SK-N-SH treated with all-trans-retinoic acid at 6 μM for 48 hours (cell line): Measurements from ENCODE around the gene PPIG.

ENCODE experiments used
- ATAC-seq: fragments of 200-7000 bp; cut with Tn5 transposase; 3 replicates; pipeline ENCODE4 v1.9.1; 2020; ENCODE audit warnings: mild to moderate bottlenecking, moderate library complexity
- ARNTL ChIP-seq: fragments of 450-650 bp; formaldehyde crosslinking; IDR thresholded peaks from 2 replicates; pipeline ENCODE4 v1.5.0; 2020; ENCODE audit warnings: low read depth, mild to moderate bottlenecking, moderate library complexity, borderline replicate concordance
- BACH2 ChIP-seq: fragments of 250-450 bp; sonication (Bioruptor Pico); IDR thresholded peaks from 2 replicates; pipeline ENCODE4 v1.9.0; 2021; ENCODE audit warnings: mild to moderate bottlenecking, borderline replicate concordance
- CSDC2 ChIP-seq: fragments of 250-450 bp; sonication (Bioruptor Pico); IDR thresholded peaks from 2 replicates; pipeline ENCODE4 v1.5.0; 2020; ENCODE audit warnings: mild to moderate bottlenecking, moderate library complexity
- ESRRG ChIP-seq: fragments of 250-450 bp; sonication (Bioruptor Pico); IDR thresholded peaks from 2 replicates; pipeline ENCODE4 v1.6.1; 2021; ENCODE audit warnings: mild to moderate bottlenecking
- GLIS3 ChIP-seq: fragments of 250-450 bp; sonication (Bioruptor Pico); IDR thresholded peaks from 2 replicates; pipeline ENCODE4 v1.5.0; 2020; ENCODE audit warnings: mild to moderate bottlenecking, moderate library complexity
- ISL1 ChIP-seq: fragments of 250-450 bp; sonication (Bioruptor Pico); IDR thresholded peaks from 2 replicates; pipeline ENCODE4 v2.1.2; 2022; ENCODE audit warnings: mild to moderate bottlenecking, moderate library complexity
- PPARA ChIP-seq: fragments of 250-450 bp; sonication (Bioruptor Pico); IDR thresholded peaks from 2 replicates; pipeline ENCODE4 v1.5.0; 2020; ENCODE audit warnings: mild to moderate bottlenecking, borderline replicate concordance
- RARB ChIP-seq: fragments of 250-450 bp; sonication (Bioruptor Pico); IDR thresholded peaks from 2 replicates; pipeline ENCODE4 v1.8.0; 2021; ENCODE audit warnings: mild to moderate bottlenecking, moderate library complexity
- TCF4 ChIP-seq: fragments of 250-450 bp; sonication (Bioruptor Pico); IDR thresholded peaks from 2 replicates; pipeline ENCODE4 v1.8.0; 2021; ENCODE audit warnings: mild to moderate bottlenecking, moderate library complexity, borderline replicate concordance
- TOX ChIP-seq: fragments of 250-450 bp; sonication (Bioruptor Pico); IDR thresholded peaks from 2 replicates; pipeline ENCODE4 v1.8.0; 2021; ENCODE audit warnings: mild to moderate bottlenecking, moderate library complexity, borderline replicate concordance
- ZC3H10 ChIP-seq: fragments of 250-450 bp; sonication (Bioruptor Pico); IDR thresholded peaks from 2 replicates; pipeline ENCODE4 v1.5.1; 2021; ENCODE audit warnings: mild to moderate bottlenecking, moderate library complexity
- ZFP3 ChIP-seq: fragments of 250-450 bp; sonication (Bioruptor Pico); IDR thresholded peaks from 2 replicates; pipeline ENCODE4 v1.5.0; 2020; ENCODE audit warnings: mild to moderate bottlenecking, moderate library complexity
- ZFP30 ChIP-seq: fragments of 450-650 bp; formaldehyde crosslinking; IDR thresholded peaks from 2 replicates; pipeline ENCODE4 v1.5.0; 2022; ENCODE audit warnings: mild to moderate bottlenecking, moderate library complexity
- ZNF565 ChIP-seq: fragments of 450-650 bp; formaldehyde crosslinking; conservative IDR thresholded peaks from 2 replicates; pipeline ENCODE4 v1.5.0; 2020; ENCODE audit warnings: low read depth, mild to moderate bottlenecking, moderate library complexity
- ZNF70 ChIP-seq: fragments of 450-650 bp; formaldehyde crosslinking; IDR thresholded peaks from 2 replicates; pipeline ENCODE4 v1.5.0; 2020; ENCODE audit warnings: mild to moderate bottlenecking, moderate library complexity
- ZNF8 ChIP-seq: fragments of 450-650 bp; formaldehyde crosslinking; IDR thresholded peaks from 2 replicates; pipeline ENCODE4 v1.5.0; 2020; ENCODE audit warnings: mild to moderate bottlenecking, moderate library complexity
- TF ChIP-seq, protein P1 (sequence below): fragments of 250-450 bp; sonication (Bioruptor Pico); IDR thresholded peaks from 2 replicates; pipeline ENCODE4 v1.5.1; 2020; ENCODE audit warnings: low read depth, mild to moderate bottlenecking, moderate library complexity
- TF ChIP-seq, protein P2 (sequence below): fragments of 250-450 bp; sonication (Bioruptor Pico); IDR thresholded peaks from 2 replicates; pipeline ENCODE4 v1.5.1; 2021; ENCODE audit warnings: mild to moderate bottlenecking, moderate library complexity
- TF ChIP-seq, protein P3 (sequence below): fragments of 250-450 bp; sonication (Bioruptor Pico); IDR thresholded peaks from 2 replicates; pipeline ENCODE4 v1.8.0; 2020; ENCODE audit warnings: mild to moderate bottlenecking, moderate library complexity, borderline replicate concordance
- TF ChIP-seq, protein P4 (sequence below): fragments of 250-450 bp; sonication (Bioruptor Pico); IDR thresholded peaks from 2 replicates; pipeline ENCODE4 v1.8.0; 2021; ENCODE audit warnings: low read depth, mild to moderate bottlenecking, moderate library complexity, borderline replicate concordance
- TF ChIP-seq, protein P5 (sequence below): fragments of 250-450 bp; sonication (Bioruptor Pico); IDR thresholded peaks from 2 replicates; pipeline ENCODE4 v1.5.0; 2020; ENCODE audit warnings: mild to moderate bottlenecking, moderate library complexity

PPIG gene

DNA sequence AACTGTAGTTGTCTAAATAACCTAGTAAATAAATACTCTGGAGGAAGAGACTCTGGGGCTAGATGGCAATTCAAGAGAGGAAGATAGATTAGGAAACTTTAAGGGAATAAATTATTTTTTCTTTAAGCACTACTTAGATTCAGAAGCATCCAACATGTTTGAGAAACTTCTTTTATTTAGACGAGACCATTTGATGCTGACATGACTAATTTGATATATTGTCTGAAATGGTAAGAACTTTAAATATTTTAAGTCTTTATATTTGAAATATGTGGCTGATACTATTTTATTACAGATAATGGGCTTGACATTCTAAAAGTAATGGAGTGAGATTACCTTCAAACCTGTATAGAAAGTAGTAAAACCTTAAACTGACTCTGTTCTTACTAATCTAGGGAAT lies 36.4 kb downstream of the PPIG start:
- ATAC-seq, result no peak
- TF ChIP-seq, protein P1, sequence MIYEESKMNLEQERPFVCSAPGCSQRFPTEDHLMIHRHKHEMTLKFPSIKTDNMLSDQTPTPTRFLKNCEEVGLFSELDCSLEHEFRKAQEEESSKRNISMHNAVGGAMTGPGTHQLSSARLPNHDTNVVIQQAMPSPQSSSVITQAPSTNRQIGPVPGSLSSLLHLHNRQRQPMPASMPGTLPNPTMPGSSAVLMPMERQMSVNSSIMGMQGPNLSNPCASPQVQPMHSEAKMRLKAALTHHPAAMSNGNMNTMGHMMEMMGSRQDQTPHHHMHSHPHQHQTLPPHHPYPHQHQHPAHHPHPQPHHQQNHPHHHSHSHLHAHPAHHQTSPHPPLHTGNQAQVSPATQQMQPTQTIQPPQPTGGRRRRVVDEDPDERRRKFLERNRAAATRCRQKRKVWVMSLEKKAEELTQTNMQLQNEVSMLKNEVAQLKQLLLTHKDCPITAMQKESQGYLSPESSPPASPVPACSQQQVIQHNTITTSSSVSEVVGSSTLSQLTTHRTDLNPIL (CRISPR knock-in tag), result no peak
- no peak for TF ChIP-seq GLIS3 (CRISPR knock-in tag)
- TF ChIP-seq, protein P2, sequence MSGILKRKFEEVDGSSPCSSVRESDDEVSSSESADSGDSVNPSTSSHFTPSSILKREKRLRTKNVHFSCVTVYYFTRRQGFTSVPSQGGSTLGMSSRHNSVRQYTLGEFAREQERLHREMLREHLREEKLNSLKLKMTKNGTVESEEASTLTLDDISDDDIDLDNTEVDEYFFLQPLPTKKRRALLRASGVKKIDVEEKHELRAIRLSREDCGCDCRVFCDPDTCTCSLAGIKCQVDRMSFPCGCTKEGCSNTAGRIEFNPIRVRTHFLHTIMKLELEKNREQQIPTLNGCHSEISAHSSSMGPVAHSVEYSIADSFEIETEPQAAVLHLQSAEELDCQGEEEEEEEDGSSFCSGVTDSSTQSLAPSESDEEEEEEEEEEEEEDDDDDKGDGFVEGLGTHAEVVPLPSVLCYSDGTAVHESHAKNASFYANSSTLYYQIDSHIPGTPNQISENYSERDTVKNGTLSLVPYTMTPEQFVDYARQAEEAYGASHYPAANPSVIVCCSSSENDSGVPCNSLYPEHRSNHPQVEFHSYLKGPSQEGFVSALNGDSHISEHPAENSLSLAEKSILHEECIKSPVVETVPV (CRISPR knock-in tag), result no peak
- TF ChIP-seq TCF4, result no peak
- TF ChIP-seq, protein P3, sequence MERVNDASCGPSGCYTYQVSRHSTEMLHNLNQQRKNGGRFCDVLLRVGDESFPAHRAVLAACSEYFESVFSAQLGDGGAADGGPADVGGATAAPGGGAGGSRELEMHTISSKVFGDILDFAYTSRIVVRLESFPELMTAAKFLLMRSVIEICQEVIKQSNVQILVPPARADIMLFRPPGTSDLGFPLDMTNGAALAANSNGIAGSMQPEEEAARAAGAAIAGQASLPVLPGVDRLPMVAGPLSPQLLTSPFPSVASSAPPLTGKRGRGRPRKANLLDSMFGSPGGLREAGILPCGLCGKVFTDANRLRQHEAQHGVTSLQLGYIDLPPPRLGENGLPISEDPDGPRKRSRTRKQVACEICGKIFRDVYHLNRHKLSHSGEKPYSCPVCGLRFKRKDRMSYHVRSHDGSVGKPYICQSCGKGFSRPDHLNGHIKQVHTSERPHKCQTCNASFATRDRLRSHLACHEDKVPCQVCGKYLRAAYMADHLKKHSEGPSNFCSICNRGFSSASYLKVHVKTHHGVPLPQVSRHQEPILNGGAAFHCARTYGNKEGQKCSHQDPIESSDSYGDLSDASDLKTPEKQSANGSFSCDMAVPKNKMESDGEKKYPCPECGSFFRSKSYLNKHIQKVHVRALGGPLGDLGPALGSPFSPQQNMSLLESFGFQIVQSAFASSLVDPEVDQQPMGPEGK (CRISPR knock-in tag), result no peak

DNA sequence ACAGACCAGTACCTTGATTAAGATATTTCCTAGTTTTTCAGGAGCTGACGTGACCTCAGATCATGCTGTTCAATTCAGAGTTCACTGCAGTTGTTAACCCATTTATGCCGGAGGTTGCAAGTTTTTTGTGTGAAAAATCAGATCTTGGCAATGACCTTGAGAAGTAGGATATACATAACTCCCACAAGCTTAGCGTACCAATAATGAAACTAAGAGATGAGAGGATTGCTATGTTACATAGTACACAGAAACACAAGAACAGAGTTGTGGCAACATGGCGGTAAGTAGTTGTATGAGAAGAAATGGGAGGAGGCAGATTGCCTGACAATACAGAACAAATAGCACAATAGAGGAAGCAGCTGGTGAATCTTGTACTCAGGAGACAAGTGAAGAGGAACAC lies 39.1 kb downstream of the PPIG start:
- no peak for ATAC-seq
- TF ChIP-seq ZNF565 (CRISPR knock-in tag) (no peak), ARNTL (CRISPR knock-in tag) (no peak), ZFP30 (CRISPR knock-in tag) (no peak), GLIS3 (CRISPR knock-in tag) (no peak), ISL1 (CRISPR knock-in tag) (no peak), ZNF8 (CRISPR knock-in tag) (no peak), ZNF70 (CRISPR knock-in tag) (no peak)
- TF ChIP-seq, all 23 proteins: peak for 0

DNA sequence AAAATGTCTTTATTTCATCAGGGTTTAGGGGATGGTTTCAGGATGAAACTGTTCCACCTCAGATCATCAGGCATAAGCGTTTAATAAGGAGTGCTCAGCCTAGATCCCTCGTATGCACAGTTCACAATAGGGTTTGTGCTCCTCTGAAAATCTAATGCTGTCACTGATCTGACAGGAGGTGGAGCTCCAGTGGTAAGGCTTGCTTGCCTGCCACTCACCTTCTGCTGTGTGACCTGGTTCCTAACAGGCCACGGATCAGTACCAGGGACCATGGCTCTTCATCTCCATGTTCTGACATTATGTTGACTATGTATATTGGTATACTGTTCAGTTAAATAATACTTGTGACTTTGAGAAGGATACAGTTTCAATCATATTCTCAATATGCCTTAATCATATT lies 41.6 kb downstream of the PPIG start:
- no peak for TF ChIP-seq ISL1 (CRISPR knock-in tag)
- TF ChIP-seq ESRRG, result no peak
- no peak for TF ChIP-seq TOX (CRISPR knock-in tag)
- TF ChIP-seq, protein P1 (CRISPR knock-in tag), result no peak
- TF ChIP-seq ZFP3 (CRISPR knock-in tag), result no peak
- TF ChIP-seq CSDC2, result no peak
- TF ChIP-seq, protein P2 (CRISPR knock-in tag), result no peak
- TF ChIP-seq ZNF8 (CRISPR knock-in tag), result no peak
- TF ChIP-seq ZNF70 (CRISPR knock-in tag), result no peak
- TF ChIP-seq TCF4, result no peak
- no peak for TF ChIP-seq BACH2
- no peak for TF ChIP-seq PPARA (CRISPR knock-in tag)
- TF ChIP-seq, protein P4, sequence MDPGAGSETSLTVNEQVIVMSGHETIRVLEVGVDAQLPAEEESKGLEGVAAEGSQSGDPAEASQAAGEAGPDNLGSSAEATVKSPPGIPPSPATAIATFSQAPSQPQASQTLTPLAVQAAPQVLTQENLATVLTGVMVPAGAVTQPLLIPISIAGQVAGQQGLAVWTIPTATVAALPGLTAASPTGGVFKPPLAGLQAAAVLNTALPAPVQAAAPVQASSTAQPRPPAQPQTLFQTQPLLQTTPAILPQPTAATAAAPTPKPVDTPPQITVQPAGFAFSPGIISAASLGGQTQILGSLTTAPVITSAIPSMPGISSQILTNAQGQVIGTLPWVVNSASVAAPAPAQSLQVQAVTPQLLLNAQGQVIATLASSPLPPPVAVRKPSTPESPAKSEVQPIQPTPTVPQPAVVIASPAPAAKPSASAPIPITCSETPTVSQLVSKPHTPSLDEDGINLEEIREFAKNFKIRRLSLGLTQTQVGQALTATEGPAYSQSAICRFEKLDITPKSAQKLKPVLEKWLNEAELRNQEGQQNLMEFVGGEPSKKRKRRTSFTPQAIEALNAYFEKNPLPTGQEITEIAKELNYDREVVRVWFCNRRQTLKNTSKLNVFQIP (CRISPR knock-in tag), result no peak
- no peak for TF ChIP-seq ARNTL (CRISPR knock-in tag)
- no peak for TF ChIP-seq ZNF565 (CRISPR knock-in tag)
- TF ChIP-seq, protein P5, sequence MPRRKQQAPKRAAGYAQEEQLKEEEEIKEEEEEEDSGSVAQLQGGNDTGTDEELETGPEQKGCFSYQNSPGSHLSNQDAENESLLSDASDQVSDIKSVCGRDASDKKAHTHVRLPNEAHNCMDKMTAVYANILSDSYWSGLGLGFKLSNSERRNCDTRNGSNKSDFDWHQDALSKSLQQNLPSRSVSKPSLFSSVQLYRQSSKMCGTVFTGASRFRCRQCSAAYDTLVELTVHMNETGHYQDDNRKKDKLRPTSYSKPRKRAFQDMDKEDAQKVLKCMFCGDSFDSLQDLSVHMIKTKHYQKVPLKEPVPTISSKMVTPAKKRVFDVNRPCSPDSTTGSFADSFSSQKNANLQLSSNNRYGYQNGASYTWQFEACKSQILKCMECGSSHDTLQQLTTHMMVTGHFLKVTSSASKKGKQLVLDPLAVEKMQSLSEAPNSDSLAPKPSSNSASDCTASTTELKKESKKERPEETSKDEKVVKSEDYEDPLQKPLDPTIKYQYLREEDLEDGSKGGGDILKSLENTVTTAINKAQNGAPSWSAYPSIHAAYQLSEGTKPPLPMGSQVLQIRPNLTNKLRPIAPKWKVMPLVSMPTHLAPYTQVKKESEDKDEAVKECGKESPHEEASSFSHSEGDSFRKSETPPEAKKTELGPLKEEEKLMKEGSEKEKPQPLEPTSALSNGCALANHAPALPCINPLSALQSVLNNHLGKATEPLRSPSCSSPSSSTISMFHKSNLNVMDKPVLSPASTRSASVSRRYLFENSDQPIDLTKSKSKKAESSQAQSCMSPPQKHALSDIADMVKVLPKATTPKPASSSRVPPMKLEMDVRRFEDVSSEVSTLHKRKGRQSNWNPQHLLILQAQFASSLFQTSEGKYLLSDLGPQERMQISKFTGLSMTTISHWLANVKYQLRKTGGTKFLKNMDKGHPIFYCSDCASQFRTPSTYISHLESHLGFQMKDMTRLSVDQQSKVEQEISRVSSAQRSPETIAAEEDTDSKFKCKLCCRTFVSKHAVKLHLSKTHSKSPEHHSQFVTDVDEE (CRISPR knock-in tag), result no peak
- TF ChIP-seq, protein P3 (CRISPR knock-in tag), result no peak
- TF ChIP-seq RARB (CRISPR knock-in tag), result no peak
- TF ChIP-seq ZC3H10 (CRISPR knock-in tag), result no peak
- no peak for ATAC-seq
